Measurements from ENCODE around the gene TTLL5. TPM values are rescaled to one million over a fixed set of nuclear protein-coding genes. Genes with fewer than 3 reads are reported as not detected.

Gene TTLL5
- total and polyA plus RNA-seq, 10 of the 15 experiments (the other 5 are each of a cell fraction or from before 2014, with no cell fraction given), result 3.2 to 25.9 (median 13.8) TPM

- POLR2A ChIA-PET, result no interaction called here
- H3K79me2 ChIP-seq (ENCODE audit: control insufficient read depth, insufficient read depth, low read length), result no peaks in the 10 kb centered on the region
- 93% methylated on average over 3 of the region's 3 CpGs for WGBS (ENCODE audit: insufficient coverage, insufficient replicate concordance, low lambda C conversion rate, missing lambda C conversion rate)
- no peaks in the 10 kb centered on the region for H4K20me1 ChIP-seq (ENCODE audit: control insufficient read depth, insufficient read depth)
- no peak overlapping the region for H3K27ac ChIP-seq (ENCODE audit: control insufficient read depth, insufficient read depth)
- H3K4me2 ChIP-seq (ENCODE audit: control insufficient read depth, insufficient read depth), result no peak overlapping the region
- H3K36me3 ChIP-seq (ENCODE audit: control insufficient read depth in 2 of 2, insufficient read depth in 2 of 2, low read length in 1 of 2), result peaks cover 0 to 5% of the 10 kb centered on the region in 2 experiments; a peak in 2 of 4 replicates
- no peak overlapping the region for H2AFZ ChIP-seq (ENCODE audit: control insufficient read depth, low read depth, low read length)
- TF ChIP-seq HDAC2 (IDR thresholded peaks at IDR 0.05), result no peak
- TF ChIP-seq EZH2 (IDR thresholded peaks at IDR 0.05; ENCODE audit: borderline replicate concordance, control insufficient read depth, low read depth, low read length), result no peak
- no peak for TF ChIP-seq ZSCAN29 (IDR thresholded peaks at IDR 0.05)
- TF ChIP-seq BRCA1 (IDR thresholded peaks at IDR 0.05; ENCODE audit: low read depth, low read length), result no peak
- no peak for TF ChIP-seq JUNB (IDR thresholded peaks at IDR 0.05)
- intact Hi-C loops (cut with micrococcal nuclease; ENCODE audit: unreplicated experiment) (no loop called here), in situ Hi-C loops (cut with MboI) (no loop called here)
- no peak overlapping the region for H3K9ac ChIP-seq (ENCODE audit: control insufficient read depth, insufficient read depth, low read length)
- no peak for DNase-seq (ENCODE audit: low read depth, low spot score)
- no TSS peak for BruUV-seq (replicated peaks)
- no peaks in the 10 kb centered on the region for H3K27me3 ChIP-seq (replicated peaks in 1 of 2; ENCODE audit: control insufficient read depth in 2 of 2, insufficient read depth in 2 of 2, low read length in 1 of 2)
- H3K9me3 ChIP-seq (replicated peaks; ENCODE audit: control insufficient read depth, insufficient read depth, low read length), result no peaks in the 10 kb centered on the region
- RAD21 ChIA-PET (ENCODE audit: unreplicated experiment), result interaction anchor here (1.0 kb wide), 1 partner anchor 8 kb away, joined by 3 read pairs; no protein-coding TSS in a partner anchor
- SMC1A ChIA-PET (ENCODE audit: uncharacterized antibody, unreplicated experiment), result interaction anchor here (2.0 to 2.2 kb wide), 2 partner anchors 9 to 12 kb away, joined by 5 to 8 read pairs; no protein-coding TSS in a partner anchor
- FAIRE-seq, result no peak
- H3K4me3 ChIP-seq, result no peak overlapping the region
- no peak for ATAC-seq
- CTCF ChIA-PET, result interaction anchor here (1.0 to 2.8 kb wide), 3 partner anchors 28 to 57 kb away, joined by 3 to 28 read pairs (median 5); no protein-coding TSS in a partner anchor
- no peaks in the 10 kb centered on the region for H3K4me1 ChIP-seq (ENCODE audit: control insufficient read depth, insufficient read depth, low read length)
These were observed 77.1 kb downstream of the TTLL5 start for GRCh38 chr14:75738192-75738591.

DNA sequence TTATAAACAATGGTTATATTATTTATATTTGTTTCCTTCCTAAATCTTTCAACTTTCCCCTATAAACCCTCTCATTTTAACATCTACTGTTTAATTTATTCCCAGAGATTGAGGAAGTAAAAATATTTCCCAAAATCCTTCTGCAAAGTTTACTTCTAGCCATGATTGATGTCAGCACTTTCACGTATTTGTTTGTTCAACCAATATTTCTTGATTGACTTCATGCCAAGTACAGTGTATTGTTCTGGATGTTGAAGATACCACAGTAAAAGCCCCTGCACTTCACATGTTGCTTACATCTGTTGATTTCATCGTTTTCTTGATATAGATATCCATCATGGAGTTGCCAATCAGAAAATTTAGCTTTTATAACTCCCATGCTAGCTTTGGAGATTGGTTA is 81.8 kb downstream of the TTLL5 start:
- ChIA-PET POLR2A (interaction anchor here (0.5 kb wide), 1 partner anchor 904 kb away, joined by 3 read pairs; no protein-coding TSS in a partner anchor), CTCF (interaction anchor here (1.8 kb wide), 1 partner anchor 34 kb away, joined by 11 read pairs; no protein-coding TSS in a partner anchor), RAD21 (ENCODE audit: unreplicated experiment) (no interaction called here), SMC1A (ENCODE audit: uncharacterized antibody, unreplicated experiment) (no interaction called here)
- Histone ChIP-seq H3K36me3 (ENCODE audit: control insufficient read depth in 2 of 2, insufficient read depth in 2 of 2, low read length in 1 of 2) (peaks cover 0 to 11% of the 10 kb centered on the region in 2 experiments; a peak in 2 of 4 replicates), H4K20me1 (ENCODE audit: control insufficient read depth, insufficient read depth) (no peaks in the 10 kb centered on the region), H3K4me1 (ENCODE audit: control insufficient read depth, insufficient read depth, low read length) (no peaks in the 10 kb centered on the region), H3K9ac (ENCODE audit: control insufficient read depth, insufficient read depth, low read length) (no peak overlapping the region), H3K9me3 (replicated peaks; ENCODE audit: control insufficient read depth, insufficient read depth, low read length) (no peaks in the 10 kb centered on the region), H3K4me2 (ENCODE audit: control insufficient read depth, insufficient read depth) (no peak overlapping the region), H3K27me3 (replicated peaks in 1 of 2; ENCODE audit: control insufficient read depth in 2 of 2, insufficient read depth in 2 of 2, low read length in 1 of 2) (no peaks in the 10 kb centered on the region), H2AFZ (ENCODE audit: control insufficient read depth, low read depth, low read length) (no peak overlapping the region), H3K79me2 (ENCODE audit: control insufficient read depth, insufficient read depth, low read length) (no peaks in the 10 kb centered on the region), H3K27ac (ENCODE audit: control insufficient read depth, insufficient read depth) (no peak overlapping the region), H3K4me3 (no peak overlapping the region)
- BruUV-seq (replicated peaks), result no TSS peak
- in situ Hi-C loops (cut with MboI) (no loop called here), intact Hi-C loops (cut with micrococcal nuclease; ENCODE audit: unreplicated experiment) (no loop called here)
- FAIRE-seq (no peak), ATAC-seq (no peak), DNase-seq (ENCODE audit: low read depth, low spot score) (no peak)
- WGBS (ENCODE audit: insufficient coverage, insufficient replicate concordance, low lambda C conversion rate, missing lambda C conversion rate), result 75% methylated on average over 2 of the region's 2 CpGs
- TF ChIP-seq NFYA (IDR thresholded peaks at IDR 0.05; ENCODE audit: borderline replicate concordance, low read depth, low read length), result no peak
- TF ChIP-seq SKIL (IDR thresholded peaks at IDR 0.05; ENCODE audit: low read depth, poor library complexity, severe bottlenecking), result no peak
- no peak for TF ChIP-seq PML (IDR thresholded peaks at IDR 0.05; ENCODE audit: low read length)
- no peak for TF ChIP-seq SMARCA5 (IDR thresholded peaks at IDR 0.05)
- TF ChIP-seq EP300 (IDR thresholded peaks at IDR 0.05; ENCODE audit: borderline replicate concordance in 1 of 2, control insufficient read depth in 1 of 2, low read depth in 2 of 2, low read length in 2 of 2), result no peak
- no peak for TF ChIP-seq MXI1 (IDR thresholded peaks at IDR 0.05; ENCODE audit: low read depth, low read length)
- no peak for TF ChIP-seq HDAC2 (IDR thresholded peaks at IDR 0.05)
- TF ChIP-seq, protein P1, sequence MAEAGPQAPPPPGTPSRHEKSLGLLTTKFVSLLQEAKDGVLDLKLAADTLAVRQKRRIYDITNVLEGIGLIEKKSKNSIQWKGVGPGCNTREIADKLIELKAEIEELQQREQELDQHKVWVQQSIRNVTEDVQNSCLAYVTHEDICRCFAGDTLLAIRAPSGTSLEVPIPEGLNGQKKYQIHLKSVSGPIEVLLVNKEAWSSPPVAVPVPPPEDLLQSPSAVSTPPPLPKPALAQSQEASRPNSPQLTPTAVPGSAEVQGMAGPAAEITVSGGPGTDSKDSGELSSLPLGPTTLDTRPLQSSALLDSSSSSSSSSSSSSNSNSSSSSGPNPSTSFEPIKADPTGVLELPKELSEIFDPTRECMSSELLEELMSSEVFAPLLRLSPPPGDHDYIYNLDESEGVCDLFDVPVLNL (IDR thresholded peaks at IDR 0.05; ENCODE audit: low read depth, low read length), result no peak
- TF ChIP-seq KDM1A (IDR thresholded peaks at IDR 0.05; ENCODE audit: borderline replicate concordance), result no peak
- no peak for TF ChIP-seq NFYB (IDR thresholded peaks at IDR 0.05; ENCODE audit: insufficient read depth, low read depth, low read length)
- no peak for TF ChIP-seq CREB1 (IDR thresholded peaks at IDR 0.05; ENCODE audit: low read depth)
